ENCODE data around the gene HAL.

DNA sequence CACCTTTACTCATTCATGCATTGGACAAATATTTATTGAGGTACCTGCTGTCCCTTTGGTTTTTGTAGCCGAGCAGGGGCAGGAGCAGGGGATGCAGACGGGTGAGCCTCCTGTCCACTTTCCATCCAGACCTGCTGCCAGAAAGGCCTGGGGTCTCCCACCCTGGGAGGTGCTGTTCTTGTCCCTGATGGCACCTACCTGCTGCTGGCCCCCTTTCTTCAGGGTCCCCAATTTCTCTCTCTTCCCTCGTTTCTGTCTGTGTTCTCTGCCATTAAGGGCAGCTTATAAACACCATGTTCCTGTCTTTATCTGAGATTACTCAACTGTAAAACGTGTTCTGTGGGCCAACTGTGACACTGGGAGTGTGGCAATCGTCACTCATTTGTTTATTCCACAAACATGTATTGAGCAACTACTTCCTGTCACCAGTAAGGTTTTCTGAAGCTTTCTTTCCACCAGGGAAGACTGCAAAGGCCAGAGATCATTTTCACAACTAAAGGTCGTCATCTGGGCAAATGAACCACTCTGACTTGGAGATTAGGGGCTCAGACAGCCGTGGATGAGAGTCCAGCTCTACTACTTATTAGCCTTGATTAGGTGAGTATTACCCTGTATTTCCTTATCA lies at the start of gene HAL:
- TF ChIP-seq GATA2 (IDR thresholded peaks at IDR 0.05; ENCODE audit: low read depth, low read length) (no peak), GATA3 (IDR thresholded peaks at IDR 0.05; ENCODE audit: low read depth, low read length) (no peak)
